RWPE1 (cell line): ENCODE data around the gene H6PD.

Source experiments
- CTCF ChIA-PET: fragments of 350-600 bp; sonication (Branson Sonifier 250); formaldehyde crosslinking; extraction: SDS; loops from one replicate; lab custom pipeline; 2021; lab: Yijun Ruan, JAX
- POLR2A ChIA-PET: fragments of 400-600 bp; formaldehyde crosslinking; extraction: SDS; loops from one replicate; lab custom pipeline; 2020; ENCODE audit warnings: antibody characterized with exemption; ENCODE audit not compliant: low non-redundant PET; lab: Yijun Ruan, JAX
- DNase-seq: peaks from one replicate; pipeline ENCODE4 v3.0.0; 2012; ENCODE audit warnings: low spot score
- H3K27ac ChIP-seq: fragments of 450-650 bp; 2 replicates; pipeline ENCODE4 v1.5.1; 2017
- CTCF ChIP-seq: fragments of 450-650 bp; conservative IDR thresholded peaks from 2 replicates; pipeline ENCODE4 v1.5.1; 2017; ENCODE audit warnings: low read depth, mild to moderate bottlenecking

The H6PD gene

GRCh38 chr1:9258629-9259028, 24.1 kb downstream of the H6PD start:
- ChIA-PET POLR2A (no interaction called here), CTCF (no interaction called here)
- no peak overlapping the region for H3K27ac ChIP-seq
- no peak for DNase-seq
- no peak for TF ChIP-seq CTCF

- ChIA-PET POLR2A (no interaction called here), CTCF (no interaction called here)
- TF ChIP-seq CTCF = no peak
- H3K27ac ChIP-seq = no peak overlapping the region
- DNase-seq = no peak
Observed at GRCh38 chr1:9260059-9260766, 25.6 kb downstream of the H6PD start.

GRCh38 chr1:9261496-9261895, 26.9 kb downstream of the H6PD start:
- no peak for TF ChIP-seq CTCF
- no peak for DNase-seq
- CTCF ChIA-PET = interaction anchor here (0.6 to 1.3 kb wide), 2 partner anchors 215 to 230 kb away, joined by 4 to 12 read pairs; no protein-coding TSS in a partner anchor
- H3K27ac ChIP-seq = no peak overlapping the region
- POLR2A ChIA-PET = no interaction called here

GRCh38 chr1:9262096-9262986, 27.8 kb downstream of the H6PD start:
- DNase-seq = no peak
- CTCF ChIA-PET = interaction anchor here (1.3 kb wide), 1 partner anchor 229 kb away, joined by 12 read pairs; no protein-coding TSS in a partner anchor
- no peak for TF ChIP-seq CTCF
- H3K27ac ChIP-seq = no peak overlapping the region
- POLR2A ChIA-PET = no interaction called here

- DNase-seq = no peak
- TF ChIP-seq CTCF = no peak
- ChIA-PET CTCF (interaction anchor here (0.5 kb wide), 1 partner anchor 13 kb away, joined by 4 read pairs; no protein-coding TSS in a partner anchor), POLR2A (no interaction called here)
- H3K27ac ChIP-seq = no peak overlapping the region
Observed at GRCh38 chr1:9263276-9263855, 28.8 kb downstream of the H6PD start.
